Osteocyte (in vitro differentiated cells): ENCODE results near the gene TTN. TPM values are rescaled to one million over a fixed set of nuclear protein-coding genes. Genes with fewer than 3 reads are reported as not detected.

Source experiments
- DNase-seq: peaks from one replicate; pipeline ENCODE4 v3.0.0; 2021; ENCODE audit warnings: mixed read lengths; ENCODE audit not compliant: unreplicated experiment; ENCODE audit errors: extremely low spot score
- H3K27ac Mint-ChIP-seq: one replicate; pipeline ENCODE4 v1.8.0; 2021; ENCODE audit warnings: mild to moderate bottlenecking, mixed read lengths; ENCODE audit not compliant: unreplicated experiment
- H3K27me3 Mint-ChIP-seq: one replicate; pipeline ENCODE4 v1.8.0; 2021; ENCODE audit warnings: mixed read lengths; ENCODE audit not compliant: unreplicated experiment
- H3K36me3 Mint-ChIP-seq: one replicate; pipeline ENCODE4 v1.8.0; 2021; ENCODE audit warnings: mixed read lengths; ENCODE audit not compliant: unreplicated experiment
- H3K4me1 Mint-ChIP-seq: one replicate; pipeline ENCODE4 v1.8.0; 2021; ENCODE audit warnings: mixed read lengths; ENCODE audit not compliant: unreplicated experiment
- H3K4me3 Mint-ChIP-seq: one replicate; pipeline ENCODE4 v1.8.0; 2021; ENCODE audit warnings: mild to moderate bottlenecking, moderate library complexity, mixed read lengths; ENCODE audit not compliant: unreplicated experiment
- H3K9me3 Mint-ChIP-seq: one replicate; pipeline ENCODE4 v1.8.0; 2021; ENCODE audit warnings: mixed read lengths; ENCODE audit not compliant: unreplicated experiment
- CTCF ChIP-seq: fragments of 200-600 bp; sonication (generic); IDR thresholded peaks from 2 replicates; pipeline ENCODE4 v1.5.0; 2021; ENCODE audit warnings: antibody characterized with exemption, mild to moderate bottlenecking, moderate library complexity
- total RNA-seq: library from RNA; stranded (reverse); gene quantifications from 2 replicates; pipeline ENCODE4 v1.2.1, GENCODE V29; 2021

The TTN gene
- total RNA-seq, 1 donor from 2014 or later: not detected

- H3K4me3 Mint-ChIP-seq: no peak overlapping the region
- DNase-seq: no peak
- no peaks in the 10 kb centered on the region for H3K4me1 Mint-ChIP-seq
- H3K9me3 Mint-ChIP-seq: peaks cover 19% of the 10 kb centered on the region
- peaks cover 53% of the 10 kb centered on the region for H3K36me3 Mint-ChIP-seq
- H3K27me3 Mint-ChIP-seq: no peaks in the 10 kb centered on the region
- TF ChIP-seq CTCF: no peak
- H3K27ac Mint-ChIP-seq: no peak overlapping the region
These were observed 239.0 kb downstream of the TTN start for GRCh38 chr2:178568227-178568626.

GRCh38 chr2:178553047-178553446, 254.2 kb downstream of the TTN start:
- H3K36me3 Mint-ChIP-seq: peaks cover 21% of the 10 kb centered on the region
- H3K9me3 Mint-ChIP-seq: peaks cover 4% of the 10 kb centered on the region
- H3K27me3 Mint-ChIP-seq: no peaks in the 10 kb centered on the region
- H3K4me1 Mint-ChIP-seq: peaks cover 4% of the 10 kb centered on the region
- TF ChIP-seq CTCF: no peak
- no peak overlapping the region for H3K4me3 Mint-ChIP-seq
- no peak for DNase-seq
- H3K27ac Mint-ChIP-seq: no peak overlapping the region

- no peak for DNase-seq
- no peaks in the 10 kb centered on the region for H3K27me3 Mint-ChIP-seq
- H3K27ac Mint-ChIP-seq: no peak overlapping the region
- peaks cover 4% of the 10 kb centered on the region for H3K4me1 Mint-ChIP-seq
- peaks cover 10% of the 10 kb centered on the region for H3K9me3 Mint-ChIP-seq
- H3K4me3 Mint-ChIP-seq: no peak overlapping the region
- H3K36me3 Mint-ChIP-seq: peaks cover 44% of the 10 kb centered on the region
- TF ChIP-seq CTCF: no peak
These were observed 256.9 kb downstream of the TTN start for GRCh38 chr2:178550352-178550751.

GRCh38 chr2:178542569-178542968, 264.7 kb downstream of the TTN start:
- no peak for TF ChIP-seq CTCF
- Mint-ChIP-seq H3K4me3 (no peak overlapping the region), H3K9me3 (peaks cover 2% of the 10 kb centered on the region), H3K27me3 (no peaks in the 10 kb centered on the region), H3K36me3 (peaks cover 57% of the 10 kb centered on the region), H3K4me1 (no peaks in the 10 kb centered on the region), H3K27ac (no peak overlapping the region)
- DNase-seq: peak; percentile 13

- H3K9me3 Mint-ChIP-seq: no peaks in the 10 kb centered on the region
- TF ChIP-seq CTCF: no peak
- DNase-seq: peak; percentile 36
- H3K4me1 Mint-ChIP-seq: no peaks in the 10 kb centered on the region
- no peaks in the 10 kb centered on the region for H3K27me3 Mint-ChIP-seq
- no peak overlapping the region for H3K4me3 Mint-ChIP-seq
- no peak overlapping the region for H3K27ac Mint-ChIP-seq
- peaks cover 55% of the 10 kb centered on the region for H3K36me3 Mint-ChIP-seq
These were observed 265.1 kb downstream of the TTN start for GRCh38 chr2:178542161-178542560.
